ENCODE measurements around the gene GNE. TPM values are rescaled to one million over a fixed set of nuclear protein-coding genes. Genes with fewer than 3 reads are reported as not detected.
"Not testable (repeated sequence)": the region's sequence is repeated elsewhere in the genome, so short reads cannot be mapped to it uniquely, and the experiment has no call there.

GNE gene
- total RNA-seq, 2 donors from 2014 or later, result 23.3 to 26.1 TPM

GRCh38 chr9:36250079-36250478 is 8.2 kb downstream of the GNE start:
- Histone ChIP-seq H3K9me3 (no peaks in the 10 kb centered on the region), H3K27ac (peak overlapping the region; percentile 2 to 43), H3K27me3 (replicated peaks; ENCODE audit: insufficient read depth) (no peaks in the 10 kb centered on the region), H3K4me3 (no peak overlapping the region), H3K36me3 (peaks cover 11% of the 10 kb centered on the region), H3K4me1 (ENCODE audit: control insufficient read depth in 1 of 2, low read depth in 2 of 2) (peaks cover 9 to 15% of the 10 kb centered on the region in 2 donors)
- no peak for ATAC-seq (ENCODE audit: insufficient number of reproducible peaks, low FRiP score, low read depth)
- no peak for DNase-seq (ENCODE audit: low spot score)
- no peak for TF ChIP-seq CTCF (IDR thresholded peaks at IDR 0.05)

GRCh38 chr9:36249189-36249588 is 9.1 kb downstream of the GNE start:
- no peak for ATAC-seq (ENCODE audit: insufficient number of reproducible peaks, low FRiP score, low read depth)

DNA sequence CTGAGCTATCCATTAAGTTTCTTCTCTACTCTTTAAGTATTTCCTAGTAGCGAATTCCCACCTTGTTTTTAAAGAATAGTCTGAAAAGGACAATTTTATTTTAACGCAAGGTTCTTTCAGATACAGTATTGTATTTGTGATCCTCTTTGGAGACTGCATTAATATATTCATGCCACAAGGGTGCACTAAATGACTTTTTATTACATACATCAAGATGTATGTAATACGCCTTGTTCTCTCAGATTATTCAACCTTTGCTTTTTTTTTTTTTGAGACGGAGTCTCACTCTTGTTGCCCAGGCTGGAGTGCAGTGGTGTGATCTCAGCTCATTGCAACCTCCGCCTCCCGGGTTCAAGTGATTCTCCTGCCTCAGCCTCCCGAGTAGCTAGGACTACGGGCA is 10.2 kb downstream of the GNE start:
- TF ChIP-seq CTCF (IDR thresholded peaks at IDR 0.05), result peak; percentile 13
- Histone ChIP-seq H3K4me1 (ENCODE audit: control insufficient read depth in 1 of 2, low read depth in 2 of 2) (peaks cover 9 to 15% of the 10 kb centered on the region in 2 donors), H3K36me3 (peaks cover 17% of the 10 kb centered on the region)
- not testable (repeated sequence) for DNase-seq (ENCODE audit: low spot score); ATAC-seq (ENCODE audit: insufficient number of reproducible peaks, low FRiP score, low read depth); H3K4me3 ChIP-seq; H3K9me3 ChIP-seq; H3K27ac ChIP-seq; H3K27me3 ChIP-seq (replicated peaks; ENCODE audit: insufficient read depth)

More at GRCh38 chr9:36249189-36249588, 9.1 kb downstream of the GNE start:
- Histone ChIP-seq H3K4me3 (peak overlapping the region; percentile 45), H3K9me3 (no peaks in the 10 kb centered on the region), H3K4me1 (ENCODE audit: control insufficient read depth in 1 of 2, low read depth in 2 of 2) (peaks cover 9 to 15% of the 10 kb centered on the region in 2 donors), H3K27me3 (replicated peaks; ENCODE audit: insufficient read depth) (no peaks in the 10 kb centered on the region), H3K27ac (peak overlapping the region in 1 of 2 donors; percentile 30), H3K36me3 (peaks cover 12% of the 10 kb centered on the region)
- no peak for TF ChIP-seq CTCF (IDR thresholded peaks at IDR 0.05)
- no peak for DNase-seq (ENCODE audit: low spot score)

DNA sequence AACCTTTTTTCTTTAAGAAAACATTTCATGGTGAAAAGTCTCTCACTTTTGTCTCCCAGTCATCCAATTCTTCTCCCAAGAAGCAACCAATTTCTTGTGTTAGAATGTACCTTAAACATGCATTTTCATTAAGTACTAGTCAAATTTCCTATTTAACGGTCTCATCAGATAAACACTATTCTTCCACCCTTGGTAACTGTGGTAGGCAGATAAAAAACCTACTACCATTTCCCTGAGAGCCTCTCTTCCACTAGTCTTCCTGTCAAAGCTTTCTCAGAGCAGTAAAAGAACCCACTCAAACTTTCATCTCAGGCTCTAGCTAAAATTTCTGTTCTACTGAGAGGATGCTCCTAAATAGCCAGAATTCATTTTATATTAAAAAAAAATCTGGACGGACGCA is 10.9 kb downstream of the GNE start:
- H3K27me3 ChIP-seq (replicated peaks; ENCODE audit: insufficient read depth), result no peaks in the 10 kb centered on the region
- H3K36me3 ChIP-seq, result peaks cover 21% of the 10 kb centered on the region
- no peak overlapping the region for H3K27ac ChIP-seq
- no peak for DNase-seq (ENCODE audit: low spot score)
- H3K9me3 ChIP-seq, result no peaks in the 10 kb centered on the region
- peaks cover 9 to 15% of the 10 kb centered on the region in 2 donors for H3K4me1 ChIP-seq (ENCODE audit: control insufficient read depth in 1 of 2, low read depth in 2 of 2)
- H3K4me3 ChIP-seq, result no peak overlapping the region
- ATAC-seq (ENCODE audit: insufficient number of reproducible peaks, low FRiP score, low read depth), result no peak
- TF ChIP-seq CTCF (IDR thresholded peaks at IDR 0.05), result no peak

GRCh38 chr9:36245906-36246305 is 12.3 kb downstream of the GNE start:
- Histone ChIP-seq H3K9me3 (no peaks in the 10 kb centered on the region), H3K27ac (no peak overlapping the region), H3K4me1 (ENCODE audit: control insufficient read depth in 1 of 2, low read depth in 2 of 2) (peaks cover 9 to 15% of the 10 kb centered on the region in 2 donors), H3K36me3 (peaks cover 21% of the 10 kb centered on the region), H3K27me3 (replicated peaks; ENCODE audit: insufficient read depth) (no peaks in the 10 kb centered on the region), H3K4me3 (no peak overlapping the region)
- TF ChIP-seq CTCF (IDR thresholded peaks at IDR 0.05), result no peak
- ATAC-seq (ENCODE audit: insufficient number of reproducible peaks, low FRiP score, low read depth) (no peak), DNase-seq (ENCODE audit: low spot score) (no peak)

DNA sequence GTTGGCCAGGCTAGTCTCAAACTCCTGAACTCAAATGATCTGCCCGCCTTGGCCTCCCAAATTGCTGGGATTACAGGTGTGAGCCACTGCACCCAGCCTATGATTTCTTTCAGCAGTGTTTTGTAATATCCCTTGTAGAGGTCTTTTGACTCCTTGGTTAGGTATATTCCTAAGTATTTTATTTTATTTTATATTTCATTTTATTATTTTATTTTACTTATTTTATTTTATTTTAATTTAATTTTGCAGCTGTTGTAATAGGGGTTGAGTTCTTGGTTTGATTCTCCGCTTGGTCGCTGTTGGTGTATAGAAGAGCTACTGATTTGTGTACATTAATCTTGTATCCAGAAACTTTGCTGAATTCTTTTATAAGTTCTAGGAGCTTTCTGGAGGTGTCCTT is 18.6 kb downstream of the GNE start:
- not testable (repeated sequence) for H3K4me3 ChIP-seq; ATAC-seq (ENCODE audit: insufficient number of reproducible peaks, low FRiP score, low read depth); H3K9me3 ChIP-seq; H3K27ac ChIP-seq; H3K4me1 ChIP-seq (ENCODE audit: control insufficient read depth in 1 of 2, low read depth in 2 of 2); DNase-seq (ENCODE audit: low spot score); H3K27me3 ChIP-seq (replicated peaks; ENCODE audit: insufficient read depth); H3K36me3 ChIP-seq

DNA sequence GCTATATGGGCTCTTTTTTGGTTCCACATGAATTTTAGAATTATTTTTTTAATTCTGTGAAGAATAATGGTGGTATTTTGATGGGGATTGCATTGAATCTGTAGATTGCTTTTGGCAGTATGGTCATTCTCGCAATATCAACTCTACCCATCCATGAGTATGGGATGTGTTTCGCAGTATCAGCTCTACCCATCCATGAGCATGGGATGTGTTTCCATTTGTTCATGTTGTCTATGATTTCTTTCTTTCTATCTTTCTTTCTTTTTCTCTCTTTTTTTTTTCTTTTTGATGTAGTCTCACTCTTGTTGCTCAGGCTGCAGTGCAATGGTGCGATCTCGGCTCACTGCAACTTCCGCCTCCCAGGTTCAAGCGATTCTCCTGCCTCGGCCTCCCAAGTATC is 19.0 kb downstream of the GNE start:
- not testable (repeated sequence) for H3K36me3 ChIP-seq, H3K4me3 ChIP-seq

More for the DNA sequence above, 19.0 kb downstream of the GNE start:
- not testable (repeated sequence) for H3K9me3 ChIP-seq; ATAC-seq (ENCODE audit: insufficient number of reproducible peaks, low FRiP score, low read depth); DNase-seq (ENCODE audit: low spot score); H3K4me1 ChIP-seq (ENCODE audit: control insufficient read depth in 1 of 2, low read depth in 2 of 2); H3K27ac ChIP-seq; H3K27me3 ChIP-seq (replicated peaks; ENCODE audit: insufficient read depth)

Measured in thoracic aorta (tissue), 2 donors.